ENCODE results near the gene USP17L5.
"Not testable (repeated sequence)": the region's sequence is repeated elsewhere in the genome, so short reads cannot be mapped to it uniquely, and the experiment has no call there.

Gene USP17L5, protein sequence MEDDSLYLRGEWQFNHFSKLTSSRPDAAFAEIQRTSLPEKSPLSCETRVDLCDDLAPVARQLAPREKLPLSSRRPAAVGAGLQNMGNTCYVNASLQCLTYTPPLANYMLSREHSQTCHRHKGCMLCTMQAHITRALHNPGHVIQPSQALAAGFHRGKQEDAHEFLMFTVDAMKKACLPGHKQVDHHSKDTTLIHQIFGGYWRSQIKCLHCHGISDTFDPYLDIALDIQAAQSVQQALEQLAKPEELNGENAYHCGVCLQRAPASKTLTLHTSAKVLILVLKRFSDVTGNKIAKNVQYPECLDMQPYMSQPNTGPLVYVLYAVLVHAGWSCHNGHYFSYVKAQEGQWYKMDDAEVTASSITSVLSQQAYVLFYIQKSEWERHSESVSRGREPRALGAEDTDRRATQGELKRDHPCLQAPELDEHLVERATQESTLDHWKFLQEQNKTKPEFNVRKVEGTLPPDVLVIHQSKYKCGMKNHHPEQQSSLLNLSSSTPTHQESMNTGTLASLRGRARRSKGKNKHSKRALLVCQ

DNA sequence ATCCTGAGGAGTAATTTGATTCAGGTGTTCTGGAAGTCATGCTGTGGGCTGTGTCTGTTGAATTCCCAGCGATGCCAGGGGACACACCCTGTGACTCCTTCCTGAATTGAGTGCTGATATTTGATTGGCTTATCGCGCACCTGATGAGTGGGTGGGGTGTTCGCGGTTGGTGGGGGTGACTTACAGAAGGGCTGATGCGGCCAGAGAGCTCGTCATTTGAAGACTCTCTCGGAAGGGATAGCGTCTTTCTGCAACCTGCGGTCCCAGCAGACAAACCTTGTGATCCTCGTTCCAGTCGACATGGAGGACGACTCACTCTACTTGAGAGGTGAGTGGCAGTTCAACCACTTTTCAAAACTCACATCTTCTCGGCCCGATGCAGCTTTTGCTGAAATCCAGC lies at the start of gene USP17L5:
USP17L5 (plus strand) TSS at position 301 of the 400 bp plus-strand sequence; CDS start at position 301, 0 bp downstream.
- DNase-seq, result not testable (repeated sequence)

DNA sequence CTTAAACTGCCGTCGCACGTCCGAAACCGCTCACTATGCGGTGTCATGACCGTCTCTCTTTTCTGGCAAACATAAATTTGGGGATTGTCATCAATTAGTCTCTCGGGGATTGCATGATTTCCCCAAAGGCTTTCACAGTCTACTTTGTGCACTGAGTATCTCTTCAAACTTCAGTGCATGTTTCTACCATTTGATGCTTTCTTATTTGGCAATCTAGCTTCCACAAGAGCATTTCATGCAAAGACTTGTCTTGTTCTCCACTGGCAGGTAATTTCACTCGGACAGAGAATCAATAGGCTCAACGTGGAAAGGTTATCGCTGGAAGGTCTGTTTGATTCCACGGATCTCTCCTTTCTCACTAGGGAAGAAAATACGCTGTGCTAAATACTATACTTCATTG lies 15.0 kb upstream of the USP17L5 start:
- DNase-seq, result not testable (repeated sequence)

DNA sequence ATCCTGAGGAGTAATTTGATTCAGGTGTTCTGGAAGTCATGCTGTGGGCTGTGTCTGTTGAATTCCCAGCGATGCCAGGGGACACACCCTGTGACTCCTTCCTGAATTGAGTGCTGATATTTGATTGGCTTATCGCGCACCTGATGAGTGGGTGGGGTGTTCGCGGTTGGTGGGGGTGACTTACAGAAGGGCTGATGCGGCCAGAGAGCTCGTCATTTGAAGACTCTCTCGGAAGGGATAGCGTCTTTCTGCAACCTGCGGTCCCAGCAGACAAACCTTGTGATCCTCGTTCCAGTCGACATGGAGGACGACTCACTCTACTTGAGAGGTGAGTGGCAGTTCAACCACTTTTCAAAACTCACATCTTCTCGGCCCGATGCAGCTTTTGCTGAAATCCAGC lies 14.3 kb upstream of the USP17L5 start, which contains the start of gene USP17L24:
USP17L24 (plus strand) TSS at position 301 of the 400 bp plus-strand sequence; CDS start at position 301, 0 bp downstream.
- not testable (repeated sequence) for DNase-seq

GRCh38 chr4:9329611-9330010 lies 9.6 kb upstream of the USP17L5 start, which contains the start of gene USP17L25:
TSS of gene USP17L25 (plus strand) at chr4:9329911. CDS start at chr4:9329911, 0 bp downstream.
- not testable (repeated sequence) for DNase-seq

DNA sequence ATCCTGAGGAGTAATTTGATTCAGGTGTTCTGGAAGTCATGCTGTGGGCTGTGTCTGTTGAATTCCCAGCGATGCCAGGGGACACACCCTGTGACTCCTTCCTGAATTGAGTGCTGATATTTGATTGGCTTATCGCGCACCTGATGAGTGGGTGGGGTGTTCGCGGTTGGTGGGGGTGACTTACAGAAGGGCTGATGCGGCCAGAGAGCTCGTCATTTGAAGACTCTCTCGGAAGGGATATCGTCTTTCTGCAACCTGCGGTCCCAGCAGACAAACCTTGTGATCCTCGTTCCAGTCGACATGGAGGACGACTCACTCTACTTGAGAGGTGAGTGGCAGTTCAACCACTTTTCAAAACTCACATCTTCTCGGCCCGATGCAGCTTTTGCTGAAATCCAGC lies 4.8 kb upstream of the USP17L5 start, which contains the start of gene USP17L26:
USP17L26 (plus strand) TSS at position 301 of the 400 bp plus-strand sequence; CDS start at position 301, 0 bp downstream.
- not testable (repeated sequence) for DNase-seq

GRCh38 chr4:9343848-9344247 lies 4.6 kb downstream of the USP17L5 start, which contains the start of gene USP17L27:
TSS of gene USP17L27 (plus strand) at chr4:9344148. CDS start at chr4:9344148, 0 bp downstream.
- DNase-seq, result not testable (repeated sequence)

- not testable (repeated sequence) for DNase-seq
Measured at GRCh38 chr4:9348593-9348992, 9.4 kb downstream of the USP17L5 start, which contains the start of gene USP17L28. TSS of gene USP17L28 (plus strand) at chr4:9348893. CDS start at chr4:9348893, 0 bp downstream.

DNA sequence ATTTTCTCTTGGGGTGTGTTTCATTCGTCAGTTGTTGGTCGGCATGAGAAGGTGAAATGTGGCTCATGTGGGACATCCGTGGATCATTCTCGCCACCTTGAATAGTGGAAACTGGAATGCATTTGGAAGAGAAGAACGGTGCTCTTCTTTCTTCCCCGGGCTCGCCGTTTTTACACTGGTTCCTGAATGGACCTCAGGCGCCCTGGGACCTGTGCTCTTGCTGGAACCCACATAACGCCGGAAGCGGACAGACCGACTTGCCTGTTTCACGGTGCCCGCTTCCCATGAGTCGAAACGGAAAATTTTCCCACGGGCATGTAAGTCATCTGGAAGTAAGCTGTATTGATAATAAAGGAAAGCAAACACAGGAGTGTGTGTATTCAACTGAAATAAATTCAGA lies 11.7 kb downstream of the USP17L5 start:
- DNase-seq, result not testable (repeated sequence)

GRCh38 chr4:9353338-9353737 lies 14.1 kb downstream of the USP17L5 start, which contains the start of gene USP17L29:
TSS of gene USP17L29 (plus strand) at chr4:9353638. CDS start at chr4:9353638, 0 bp downstream.
- not testable (repeated sequence) for DNase-seq

GRCh38 chr4:9362829-9363228 lies 23.6 kb downstream of the USP17L5 start, which contains the start of gene USP17L30:
TSS of gene USP17L30 (plus strand) at chr4:9363129. CDS start at chr4:9363129, 0 bp downstream.
- not testable (repeated sequence) for DNase-seq

- not testable (repeated sequence) for DNase-seq
Measured at GRCh38 chr4:9379881-9380280, 40.7 kb downstream of the USP17L5 start.

DNA sequence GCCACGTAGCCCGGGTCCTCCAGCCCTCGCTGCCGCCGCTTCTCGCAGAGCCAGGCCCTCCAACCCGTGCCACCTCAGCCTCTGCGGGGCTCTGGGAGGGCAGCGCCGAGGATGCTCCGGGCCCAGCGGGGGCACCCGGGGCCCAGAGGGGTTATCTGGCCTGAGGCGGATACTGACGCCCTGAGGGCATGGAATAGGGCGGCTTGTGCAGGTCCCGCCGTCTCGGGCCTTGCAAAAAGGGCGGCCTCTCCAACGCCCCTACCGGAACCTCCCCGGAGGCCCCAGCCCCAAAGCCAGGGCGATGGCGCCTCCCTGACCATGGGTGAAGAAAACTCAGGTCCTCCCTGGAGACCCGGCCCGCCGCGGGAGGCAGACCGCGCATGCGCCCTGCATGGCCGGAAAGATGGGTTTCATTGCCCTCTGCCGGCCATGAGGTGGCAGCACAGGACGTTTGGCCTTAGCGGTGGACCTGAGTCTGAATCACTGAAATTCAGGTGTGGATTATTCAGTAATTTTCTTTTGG lies 41.9 kb downstream of the USP17L5 start:
- DNase-seq, result not testable (repeated sequence)

DNA sequence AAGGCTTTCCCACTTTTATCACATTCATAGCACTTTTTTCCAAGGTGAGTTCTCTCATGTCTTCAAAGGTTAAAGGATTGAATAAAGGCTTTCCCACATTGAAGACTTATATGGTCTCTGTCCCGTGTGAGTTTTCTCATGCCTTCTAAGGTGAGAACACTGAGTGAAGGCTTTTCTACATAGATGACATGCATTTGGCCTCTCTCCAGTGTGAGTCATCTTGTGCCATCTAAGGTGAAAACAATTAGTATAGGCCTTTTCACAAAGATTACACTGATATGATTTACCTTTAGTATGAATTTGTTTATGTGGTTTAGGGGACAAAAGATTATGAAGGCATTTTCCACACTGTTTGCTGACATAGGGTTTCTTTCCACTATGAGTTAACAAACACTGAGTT lies 44.9 kb downstream of the USP17L5 start:
- DNase-seq, result no peak

DNA sequence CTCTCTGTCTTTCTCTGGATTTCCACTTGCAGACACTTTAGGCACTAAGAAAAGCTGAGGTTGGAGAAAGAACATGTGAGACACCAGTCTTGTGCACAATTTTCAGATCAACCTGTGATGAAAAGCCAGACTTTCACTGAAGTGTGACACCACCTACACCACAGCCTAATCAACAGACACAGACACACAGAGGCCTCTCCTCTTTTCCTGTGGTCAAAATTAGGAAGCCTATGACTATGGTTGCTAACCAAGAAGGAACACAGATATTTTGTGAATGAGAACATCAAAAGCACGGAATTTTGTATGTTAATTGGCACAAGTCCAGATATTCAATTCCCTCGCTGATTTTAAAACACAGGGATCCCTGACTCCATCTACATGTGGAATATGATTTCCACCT lies 49.8 kb downstream of the USP17L5 start:
- not testable (repeated sequence) for DNase-seq
